IPS-20b (cell line): ENCODE data around the gene TMEM168.
"Not testable (repeated sequence)": the region's sequence is repeated elsewhere in the genome, so short reads cannot be mapped to it uniquely, and the experiment has no call there.

ENCODE experiments used
- H3K27ac ChIP-seq: one replicate; pipeline ENCODE4 v1.5.1; 2013; ENCODE audit warnings: low read length
- H3K27me3 ChIP-seq: 2 replicates; pipeline ENCODE4 v1.6.1; 2013; ENCODE audit warnings: mild to moderate bottlenecking, low read length, inconsistent platforms; ENCODE audit not compliant: insufficient read depth
- H3K36me3 ChIP-seq: 2 replicates; pipeline ENCODE4 v1.6.1; 2013; ENCODE audit warnings: low read depth, mild to moderate bottlenecking, inconsistent platforms, low read length, moderate library complexity; ENCODE audit not compliant: insufficient read depth
- H3K4me1 ChIP-seq: 2 replicates; pipeline ENCODE4 v1.6.1; 2013; ENCODE audit warnings: mild to moderate bottlenecking, control low read depth, inconsistent platforms, low read length, moderate library complexity; ENCODE audit not compliant: insufficient read depth
- H3K4me3 ChIP-seq: 2 replicates; pipeline ENCODE4 v1.5.1; 2013; ENCODE audit warnings: mild to moderate bottlenecking, low read length, inconsistent platforms
- H3K9ac ChIP-seq: 2 replicates; pipeline ENCODE4 v1.6.1; 2013; ENCODE audit warnings: low read depth, mild to moderate bottlenecking, inconsistent platforms, low read length, moderate library complexity
- H3K9me3 ChIP-seq: 2 replicates; pipeline ENCODE4 v1.6.1; 2013; ENCODE audit warnings: mild to moderate bottlenecking, low read depth, low read length, inconsistent platforms; ENCODE audit not compliant: insufficient read depth

The TMEM168 gene

GRCh38 chr7:112745635-112746034 lies 44.6 kb downstream of the TMEM168 start:
- Histone ChIP-seq H3K4me1 (no peaks in the 10 kb centered on the region), H3K9ac (no peak overlapping the region), H3K9me3 (no peaks in the 10 kb centered on the region), H3K27ac (no peak overlapping the region), H3K4me3 (no peak overlapping the region), H3K36me3 (no peaks in the 10 kb centered on the region), H3K27me3 (no peaks in the 10 kb centered on the region)

- no peaks in the 10 kb centered on the region for H3K9me3 ChIP-seq
- H3K4me1 ChIP-seq, result no peaks in the 10 kb centered on the region
- no peak overlapping the region for H3K4me3 ChIP-seq
- H3K9ac ChIP-seq, result no peak overlapping the region
- no peak overlapping the region for H3K27ac ChIP-seq
- no peaks in the 10 kb centered on the region for H3K36me3 ChIP-seq
- H3K27me3 ChIP-seq, result no peaks in the 10 kb centered on the region
Measured at GRCh38 chr7:112744818-112745217, 45.4 kb downstream of the TMEM168 start.

- H3K4me3 ChIP-seq, result no peak overlapping the region
Measured at GRCh38 chr7:112743811-112744210, 46.4 kb downstream of the TMEM168 start.

GRCh38 chr7:112740667-112741066 lies 49.5 kb downstream of the TMEM168 start:
- Histone ChIP-seq H3K27me3 (no peaks in the 10 kb centered on the region), H3K27ac (no peak overlapping the region), H3K36me3 (no peaks in the 10 kb centered on the region), H3K9me3 (peaks cover 8% of the 10 kb centered on the region), H3K9ac (no peak overlapping the region), H3K4me3 (no peak overlapping the region), H3K4me1 (no peaks in the 10 kb centered on the region)

More at GRCh38 chr7:112743811-112744210, 46.4 kb downstream of the TMEM168 start:
- Histone ChIP-seq H3K4me1 (no peaks in the 10 kb centered on the region), H3K36me3 (no peaks in the 10 kb centered on the region), H3K27ac (no peak overlapping the region), H3K27me3 (no peaks in the 10 kb centered on the region), H3K9ac (no peak overlapping the region), H3K9me3 (no peaks in the 10 kb centered on the region)

GRCh38 chr7:112739436-112740180 lies 50.6 kb downstream of the TMEM168 start:
- Histone ChIP-seq H3K9ac (no peak overlapping the region), H3K36me3 (no peaks in the 10 kb centered on the region), H3K4me1 (no peaks in the 10 kb centered on the region), H3K27ac (no peak overlapping the region), H3K27me3 (no peaks in the 10 kb centered on the region), H3K4me3 (no peak overlapping the region), H3K9me3 (peaks cover 14% of the 10 kb centered on the region)

- Histone ChIP-seq H3K36me3 (no peaks in the 10 kb centered on the region), H3K9ac (no peak overlapping the region), H3K27ac (no peak overlapping the region), H3K4me3 (no peak overlapping the region), H3K4me1 (no peaks in the 10 kb centered on the region), H3K27me3 (no peaks in the 10 kb centered on the region), H3K9me3 (peaks cover 15% of the 10 kb centered on the region)
Measured at GRCh38 chr7:112735261-112735660, 54.9 kb downstream of the TMEM168 start.

- H3K27ac ChIP-seq, H3K4me1 ChIP-seq, H3K9ac ChIP-seq, H3K36me3 ChIP-seq, H3K27me3 ChIP-seq, H3K4me3 ChIP-seq: not testable (repeated sequence)
- H3K9me3 ChIP-seq, result peaks cover 10% of the 10 kb centered on the region
Measured at GRCh38 chr7:112731324-112731723, 58.9 kb downstream of the TMEM168 start.

GRCh38 chr7:112726076-112726475 lies 64.1 kb downstream of the TMEM168 start:
- H3K27ac ChIP-seq, result no peak overlapping the region
- no peaks in the 10 kb centered on the region for H3K9me3 ChIP-seq
- H3K4me3 ChIP-seq, result no peak overlapping the region
- no peaks in the 10 kb centered on the region for H3K4me1 ChIP-seq
- H3K27me3 ChIP-seq, result no peaks in the 10 kb centered on the region
- no peaks in the 10 kb centered on the region for H3K36me3 ChIP-seq
- no peak overlapping the region for H3K9ac ChIP-seq

GRCh38 chr7:112723416-112723815 lies 66.8 kb downstream of the TMEM168 start:
- Histone ChIP-seq H3K27ac (no peak overlapping the region), H3K9ac (no peak overlapping the region)

GRCh38 chr7:112721366-112721765 lies 68.8 kb downstream of the TMEM168 start:
- Histone ChIP-seq H3K4me3 (no peak overlapping the region), H3K27me3 (no peaks in the 10 kb centered on the region), H3K9me3 (no peaks in the 10 kb centered on the region), H3K4me1 (no peaks in the 10 kb centered on the region), H3K36me3 (no peaks in the 10 kb centered on the region), H3K9ac (no peak overlapping the region), H3K27ac (no peak overlapping the region)

More at GRCh38 chr7:112723416-112723815, 66.8 kb downstream of the TMEM168 start:
- no peaks in the 10 kb centered on the region for H3K4me1 ChIP-seq
- H3K36me3 ChIP-seq, result no peaks in the 10 kb centered on the region
- no peak overlapping the region for H3K4me3 ChIP-seq
- no peaks in the 10 kb centered on the region for H3K9me3 ChIP-seq
- no peaks in the 10 kb centered on the region for H3K27me3 ChIP-seq

- no peaks in the 10 kb centered on the region for H3K9me3 ChIP-seq
- H3K4me3 ChIP-seq, result no peak overlapping the region
Measured at GRCh38 chr7:112715525-112715924, 74.7 kb downstream of the TMEM168 start.

GRCh38 chr7:112714917-112715316 lies 75.3 kb downstream of the TMEM168 start:
- Histone ChIP-seq H3K36me3 (no peaks in the 10 kb centered on the region), H3K9ac (no peak overlapping the region), H3K27me3 (no peaks in the 10 kb centered on the region), H3K4me1 (no peaks in the 10 kb centered on the region), H3K9me3 (no peaks in the 10 kb centered on the region), H3K4me3 (no peak overlapping the region), H3K27ac (no peak overlapping the region)

More at GRCh38 chr7:112715525-112715924, 74.7 kb downstream of the TMEM168 start:
- H3K27me3 ChIP-seq, result no peaks in the 10 kb centered on the region
- H3K4me1 ChIP-seq, result no peaks in the 10 kb centered on the region
- H3K36me3 ChIP-seq, result no peaks in the 10 kb centered on the region
- no peak overlapping the region for H3K27ac ChIP-seq
- H3K9ac ChIP-seq, result no peak overlapping the region
